ENCODE data around the gene ZNF746.

- no peak for TF ChIP-seq CTCF (conservative IDR thresholded peaks at IDR 0.05 in 1 of 2, IDR thresholded peaks at IDR 0.05 in 1 of 2; ENCODE audit: low read depth in 1 of 2, low read length in 2 of 2)
- TF ChIP-seq EZH2 (IDR thresholded peaks at IDR 0.05; ENCODE audit: low read length, missing control alignments) = no peak
Measured at GRCh38 chr7:149496642-149497391, 792 bp downstream of the ZNF746 start.
